CD4-positive, alpha-beta T cell treated with Interleukin-6 at 100 ng/mL for 8 hours (primary cell): ENCODE data around the gene TKFC.

ENCODE experiments used
- DNase-seq: peaks from one replicate; pipeline ENCODE4 v3.0.0-alpha.2; 2020; ENCODE audit warnings: mixed read lengths, low spot score

Gene TKFC

DNA sequence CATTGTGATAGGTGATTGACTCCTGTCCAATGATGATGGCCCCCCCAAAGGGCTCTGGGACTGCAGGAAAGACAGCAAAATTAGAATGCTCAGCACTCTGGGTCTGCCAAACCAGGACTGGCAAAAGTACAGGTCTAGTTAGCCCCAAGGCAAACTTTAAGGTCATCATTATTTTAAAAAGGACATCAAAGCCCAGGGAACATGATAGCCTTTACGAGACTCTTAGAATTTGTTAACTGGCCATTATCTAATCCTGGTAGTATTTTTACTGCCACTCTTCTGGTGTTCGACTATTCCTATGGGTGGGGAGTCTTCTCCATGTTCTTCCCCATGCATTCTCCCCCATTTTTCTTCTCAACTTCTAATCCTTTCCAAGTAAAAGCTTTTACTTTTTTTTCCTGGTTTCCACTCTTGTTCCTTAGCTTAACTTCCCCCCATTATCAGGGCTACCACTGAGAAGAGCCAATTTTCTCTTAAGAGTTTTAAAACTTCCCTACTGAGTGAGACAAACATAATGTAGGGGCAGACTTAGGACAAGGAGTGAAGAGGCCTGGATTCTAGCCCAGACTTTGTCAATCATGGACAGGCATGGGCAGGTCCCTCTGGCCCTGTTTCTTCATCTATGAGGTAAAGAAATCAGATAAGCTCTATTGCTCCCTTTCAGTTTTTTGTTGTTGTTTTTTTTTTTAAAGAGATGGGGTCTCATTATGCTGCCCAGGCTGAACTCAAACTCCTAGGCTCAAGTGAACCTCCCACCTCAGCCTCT lies 7.2 kb upstream of the TKFC start:
- DNase-seq, result no peak

DNA sequence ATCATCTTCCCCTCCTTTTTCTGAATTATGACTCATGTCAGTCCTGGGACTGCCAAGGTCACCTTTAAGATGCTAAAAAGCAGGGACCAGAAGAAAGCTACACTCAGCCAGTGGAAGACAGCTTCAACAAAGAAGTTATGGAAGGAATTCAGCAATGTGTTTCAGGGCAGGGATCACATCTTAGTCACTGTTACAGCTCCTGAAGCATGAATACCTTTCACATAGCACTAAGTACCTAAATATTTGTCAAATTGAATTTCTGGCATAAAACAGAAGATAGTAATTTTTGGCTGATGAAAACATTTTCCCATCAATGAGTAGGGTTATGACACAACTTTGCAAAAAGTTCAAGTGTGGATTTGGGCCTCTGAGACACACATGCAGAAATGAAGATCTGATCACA lies 5.4 kb upstream of the TKFC start:
- DNase-seq, result no peak

DNA sequence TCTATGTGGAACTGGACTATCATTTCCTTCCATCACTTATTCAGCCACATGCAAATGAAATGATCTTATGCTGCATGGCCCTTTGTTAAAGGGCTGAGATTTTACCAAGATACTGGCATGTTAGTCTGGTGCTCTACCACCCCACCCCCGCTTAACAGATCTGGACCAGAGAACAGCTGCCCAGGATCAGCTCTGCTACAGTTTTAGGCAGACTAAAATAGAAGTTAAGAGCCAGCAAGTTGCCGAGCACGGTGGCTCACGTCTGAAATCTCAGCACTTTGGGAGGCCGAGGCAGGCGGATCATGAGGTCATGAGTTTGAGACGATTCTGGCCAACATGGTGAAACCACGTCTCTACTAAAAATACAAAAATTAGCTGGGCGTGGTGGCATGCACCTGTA lies 4.7 kb upstream of the TKFC start:
- DNase-seq, result no peak

DNA sequence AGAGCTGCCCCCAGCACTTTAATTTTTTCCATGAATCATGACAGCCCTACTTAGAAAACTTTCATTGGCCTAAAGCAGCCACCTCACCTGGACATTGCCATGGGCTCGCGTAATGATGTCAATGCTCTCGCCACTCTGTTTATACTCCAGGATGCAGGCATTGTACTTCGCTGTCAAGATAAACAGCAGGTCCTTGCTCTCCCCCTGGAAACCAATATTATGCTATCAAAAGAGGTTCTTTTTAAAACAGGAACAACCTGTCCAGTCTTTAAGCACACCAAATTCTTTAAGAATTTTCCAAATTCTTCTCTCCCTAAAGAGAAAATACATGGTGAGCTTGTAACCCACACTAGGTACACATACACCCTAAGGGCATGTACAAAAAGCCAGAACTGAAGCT lies 3.2 kb upstream of the TKFC start:
- no peak for DNase-seq

DNA sequence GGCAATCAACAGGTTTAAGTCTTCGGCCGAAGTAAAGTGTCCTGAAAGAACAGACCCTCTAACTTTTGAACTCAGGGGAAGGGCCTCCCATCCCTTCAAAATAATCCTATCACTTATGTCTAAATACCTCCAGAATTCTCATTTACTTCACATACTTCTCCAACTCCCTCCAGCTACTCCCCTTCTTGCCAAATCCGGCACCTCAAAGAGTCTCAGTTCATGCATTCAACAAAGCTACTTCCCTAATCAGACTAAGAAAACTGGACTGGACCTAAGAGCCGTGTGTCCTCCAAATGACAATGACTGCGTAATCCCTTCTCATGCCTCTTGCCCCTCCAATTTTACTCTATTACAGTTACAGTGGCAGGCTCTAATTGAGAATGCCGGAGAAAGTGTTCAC lies 1.4 kb upstream of the TKFC start:
- DNase-seq, result no peak

DNA sequence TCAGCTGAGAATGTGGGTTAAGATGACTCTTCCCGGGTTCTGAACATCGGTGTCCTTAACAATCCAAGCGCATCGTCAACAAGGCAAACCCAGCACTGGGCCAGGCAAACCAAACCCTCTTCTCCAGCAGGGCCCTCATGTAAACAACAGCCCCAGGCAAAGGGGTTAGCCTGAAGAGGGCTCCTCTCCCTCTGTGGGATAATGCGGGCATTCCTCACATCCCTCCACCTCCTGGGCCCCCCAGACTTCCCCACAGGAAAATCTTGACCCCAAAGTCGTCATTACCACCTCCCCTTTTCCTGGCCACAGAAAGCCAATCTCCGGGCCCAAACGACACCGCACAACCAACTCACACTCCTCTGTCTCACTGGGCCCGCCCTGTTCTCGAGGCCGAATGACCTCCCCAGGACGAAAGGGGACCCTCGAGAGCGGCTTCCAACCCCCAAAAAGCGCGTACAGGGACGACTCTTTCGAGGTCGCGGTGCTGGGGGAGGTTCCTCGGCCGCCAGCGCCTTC lies 689 bp upstream of the TKFC start:
- DNase-seq, result no peak

DNA sequence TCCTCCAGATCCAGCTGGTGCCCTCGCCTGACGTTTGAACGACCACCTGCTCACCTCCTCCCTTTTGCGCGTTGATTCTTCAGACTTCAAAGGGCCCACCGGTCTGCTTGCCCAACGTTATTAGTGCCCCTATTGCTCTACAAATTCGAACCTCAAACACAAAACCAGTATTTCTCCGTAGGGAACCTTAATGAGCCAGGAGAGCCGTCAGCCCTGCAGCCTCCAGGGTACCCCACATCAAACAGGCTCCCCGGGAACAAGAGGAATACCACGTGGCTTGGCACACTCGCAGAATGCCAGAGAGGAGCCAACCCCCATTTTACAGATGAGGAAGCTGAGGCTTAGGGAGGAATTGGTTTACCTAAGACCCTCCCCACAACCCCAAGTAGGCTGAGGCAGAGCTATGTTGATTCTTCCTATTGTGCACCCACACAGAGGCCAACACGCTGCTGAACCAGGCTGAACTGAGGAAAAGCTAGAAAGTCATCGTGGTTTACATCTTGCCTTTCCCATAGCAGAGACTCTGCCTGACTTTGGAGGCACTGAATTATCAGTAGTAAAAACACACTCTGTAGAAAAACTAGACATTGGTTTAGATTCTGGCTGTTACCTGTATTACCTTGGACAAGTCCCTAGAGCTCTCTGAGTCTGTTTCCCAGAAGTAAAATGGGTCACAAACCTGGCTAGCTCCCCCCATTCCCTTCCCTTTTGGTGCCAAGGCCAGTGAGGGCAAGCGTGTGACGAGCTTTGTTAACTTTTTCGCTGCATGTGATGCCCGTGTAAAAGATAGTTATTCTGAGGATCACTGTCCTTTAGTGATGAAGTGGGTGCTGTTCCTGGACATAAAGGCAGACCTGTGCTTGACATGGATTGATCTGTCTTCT lies 764 bp downstream of the TKFC start:
- no peak for DNase-seq

DNA sequence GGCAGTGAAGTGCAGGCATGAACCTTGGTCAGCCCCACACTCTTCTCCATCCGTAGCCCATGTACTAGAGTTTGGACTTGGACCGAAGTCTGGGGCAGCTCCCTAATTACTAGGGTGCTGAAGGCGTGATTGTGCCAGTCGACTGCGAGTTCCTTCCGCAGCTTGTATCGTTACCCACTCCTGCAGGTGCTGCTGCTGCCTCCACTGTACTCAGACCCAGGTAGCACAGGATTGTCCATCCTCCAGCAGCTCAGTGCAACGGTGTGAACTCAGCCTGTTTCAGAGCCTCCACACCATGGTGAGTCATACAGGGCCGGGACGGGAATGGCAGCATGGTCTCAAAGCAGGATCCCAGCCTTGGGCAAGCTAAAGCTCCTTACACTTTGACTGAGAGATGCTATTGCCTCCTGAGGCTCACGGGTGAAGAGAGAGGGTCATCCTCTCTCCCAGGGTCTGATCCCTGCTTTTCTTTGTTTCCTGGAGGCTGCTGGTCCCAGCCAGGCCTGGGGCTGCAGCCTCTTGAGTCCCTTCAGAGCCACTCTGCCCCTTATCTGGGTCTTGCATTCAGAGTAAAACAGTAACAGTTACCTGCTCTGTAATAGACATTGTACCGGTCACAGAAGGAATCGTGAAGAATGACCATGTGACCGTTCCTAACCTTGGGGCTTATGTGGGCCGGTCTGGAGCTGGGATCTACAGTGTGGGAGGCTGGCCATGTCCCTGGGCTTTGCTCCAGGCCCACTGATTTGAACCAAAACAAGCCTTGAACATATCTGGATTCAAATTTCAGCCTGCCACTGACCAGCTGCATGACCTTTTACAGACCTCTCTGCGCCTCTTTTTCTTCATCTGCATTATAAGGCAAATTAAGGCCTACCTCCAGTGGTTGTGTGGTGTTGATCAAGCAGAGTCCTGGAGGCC lies 1.7 kb downstream of the TKFC start:
- DNase-seq, result no peak

DNA sequence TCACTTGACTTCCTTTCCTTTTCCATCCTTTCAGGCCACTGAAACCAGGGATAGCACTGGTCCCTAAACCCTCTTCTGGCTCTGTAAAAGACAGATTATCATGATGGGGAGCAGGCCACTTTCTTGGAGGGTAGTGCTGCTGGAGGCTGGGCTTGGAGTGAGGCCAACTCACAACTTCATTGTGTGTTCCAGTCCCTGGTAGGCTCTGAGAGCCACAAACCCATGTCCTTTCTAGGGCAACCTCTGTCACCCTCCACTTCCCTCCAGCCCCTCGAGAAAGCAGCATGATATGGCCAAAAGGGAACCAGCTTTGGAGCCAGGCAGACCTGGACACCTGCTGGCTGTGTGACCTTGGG lies 2.3 kb downstream of the TKFC start:
- no peak for DNase-seq

DNA sequence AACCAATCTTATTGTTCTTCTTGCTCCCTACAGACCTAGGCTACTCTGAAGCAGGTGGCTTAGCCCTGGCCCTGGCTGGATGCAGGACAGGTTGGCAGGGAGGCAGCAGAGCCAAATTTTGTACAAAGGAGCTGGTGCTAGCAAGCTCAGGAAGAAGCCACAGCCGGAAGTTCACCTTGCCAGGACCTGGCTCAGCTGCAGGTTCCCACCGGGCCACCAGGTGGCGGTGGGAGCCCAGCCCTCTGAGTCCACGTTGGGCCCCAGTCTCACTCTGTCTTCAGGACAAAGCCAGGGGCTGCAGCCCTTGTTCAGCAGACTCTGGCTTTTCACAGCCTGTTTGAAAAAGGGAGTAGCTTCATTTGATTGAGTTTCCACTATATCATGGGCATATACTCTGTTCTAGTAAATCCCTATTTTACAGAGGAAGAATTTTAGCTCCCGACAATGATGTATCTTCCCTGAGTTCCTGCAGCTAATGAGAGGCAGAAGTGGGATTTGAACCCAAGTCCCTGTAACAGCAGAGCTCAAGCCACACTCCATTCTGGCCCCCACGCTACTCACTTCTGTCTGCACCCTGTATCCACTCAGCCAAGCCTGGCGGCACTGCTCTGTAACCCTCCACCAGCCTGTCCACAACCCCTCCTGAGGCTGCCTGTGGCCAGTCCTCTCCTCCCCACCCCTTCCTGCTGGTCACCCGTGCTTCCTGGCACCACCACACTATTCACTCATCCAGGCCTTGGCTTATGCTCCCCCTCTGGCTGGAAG lies 3.3 kb downstream of the TKFC start:
- DNase-seq, result peak; percentile 87

DNA sequence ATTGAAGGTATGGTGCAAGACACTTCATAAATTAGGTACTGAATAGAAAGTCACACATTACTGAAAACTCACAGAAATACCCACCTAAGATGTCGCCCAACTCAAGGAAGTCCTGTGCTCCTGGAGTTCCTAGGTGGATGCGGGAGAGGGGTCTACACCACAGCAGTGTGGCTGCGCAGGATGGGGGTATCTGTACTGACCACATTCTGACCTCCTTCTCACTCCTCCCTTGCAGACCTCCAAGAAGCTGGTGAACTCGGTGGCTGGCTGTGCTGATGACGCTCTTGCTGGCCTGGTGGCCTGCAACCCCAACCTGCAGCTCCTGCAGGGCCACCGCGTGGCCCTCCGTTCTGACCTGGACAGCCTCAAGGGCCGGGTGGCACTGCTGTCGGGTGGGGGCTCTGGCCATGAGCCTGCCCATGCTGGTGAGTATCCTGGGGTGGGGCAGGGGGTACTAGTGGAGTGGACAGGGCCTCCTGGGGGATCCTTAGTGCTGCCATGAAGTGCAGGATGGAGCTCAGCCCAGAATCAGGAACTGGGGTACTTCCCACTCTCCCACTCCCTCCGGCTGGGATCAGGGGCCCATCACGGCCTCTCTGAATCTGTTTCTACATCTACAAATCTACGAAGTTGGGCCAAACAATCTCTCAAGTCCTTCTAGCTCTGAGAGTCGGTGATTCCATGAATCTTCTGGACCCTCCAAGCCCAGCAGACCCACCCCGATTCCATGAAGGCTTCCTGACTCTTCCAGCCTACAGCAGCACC lies 4.9 kb downstream of the TKFC start:
- no peak for DNase-seq

DNA sequence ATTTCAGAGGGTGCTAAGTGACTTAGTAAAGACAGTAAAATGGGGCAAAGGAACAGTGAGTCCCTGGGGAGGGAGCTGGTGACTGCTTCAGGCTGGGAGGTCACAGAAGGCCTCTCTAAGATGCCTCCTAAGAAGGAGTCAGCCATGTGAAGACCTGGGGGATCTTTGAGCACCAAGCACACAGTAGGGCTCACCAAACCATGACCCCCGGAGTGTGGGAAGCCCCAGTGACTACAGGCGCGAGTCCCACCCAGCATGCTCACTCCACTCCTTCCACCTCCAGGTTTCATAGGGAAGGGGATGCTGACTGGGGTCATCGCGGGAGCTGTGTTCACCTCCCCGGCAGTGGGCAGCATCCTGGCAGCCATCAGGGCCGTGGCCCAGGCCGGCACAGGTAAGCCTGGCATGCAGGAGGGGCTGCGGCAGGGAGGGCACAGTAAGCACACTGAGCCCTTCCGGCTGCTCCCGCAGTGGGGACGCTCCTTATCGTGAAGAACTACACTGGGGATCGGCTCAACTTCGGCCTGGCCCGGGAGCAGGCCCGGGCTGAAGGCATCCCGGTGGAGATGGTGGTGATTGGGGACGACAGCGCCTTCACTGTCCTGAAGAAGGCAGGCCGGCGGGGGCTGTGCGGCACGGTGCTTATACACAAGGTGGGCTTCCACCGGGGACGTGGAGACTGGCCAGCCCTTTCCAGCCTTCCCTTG lies 5.9 kb downstream of the TKFC start:
- no peak for DNase-seq

DNA sequence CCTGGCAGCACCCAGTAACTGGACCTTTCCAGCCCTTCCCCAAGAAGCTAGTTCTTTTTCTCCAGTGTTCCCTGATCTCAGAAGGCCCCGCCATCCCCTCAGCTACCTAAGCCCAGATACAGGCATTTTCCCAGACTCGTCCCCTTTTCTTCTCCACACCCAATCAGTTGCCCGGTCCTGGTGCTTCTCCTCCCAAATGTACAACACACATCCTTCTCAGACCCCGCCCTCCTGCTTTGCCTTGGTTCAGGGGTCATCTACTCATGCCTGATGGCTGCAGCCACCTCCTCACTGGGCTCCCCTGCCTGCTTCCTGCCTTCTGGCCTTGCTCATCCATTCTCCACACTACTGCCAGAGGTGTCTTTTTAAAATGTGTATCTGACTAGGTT lies 6.5 kb downstream of the TKFC start:
- DNase-seq, result no peak

DNA sequence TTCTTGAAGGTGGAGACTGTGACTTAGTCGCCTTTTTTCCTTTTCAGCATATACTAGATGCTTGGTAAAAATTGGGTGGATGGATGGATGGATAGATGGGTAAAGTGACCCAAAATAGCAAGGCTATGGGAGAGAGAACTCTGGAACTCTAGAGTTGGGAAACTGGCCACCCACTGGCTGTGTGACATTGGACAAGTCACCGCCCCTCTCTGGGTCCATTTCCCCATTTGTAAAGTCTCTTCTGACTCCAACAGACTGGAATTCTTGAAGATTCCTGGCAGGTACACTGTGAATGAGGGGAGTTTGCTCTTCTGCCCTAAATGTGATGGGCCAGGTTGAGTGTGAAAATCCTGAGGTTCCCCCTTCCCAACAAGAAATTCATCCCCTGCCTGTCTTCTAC lies 8.0 kb downstream of the TKFC start:
- DNase-seq, result no peak

DNA sequence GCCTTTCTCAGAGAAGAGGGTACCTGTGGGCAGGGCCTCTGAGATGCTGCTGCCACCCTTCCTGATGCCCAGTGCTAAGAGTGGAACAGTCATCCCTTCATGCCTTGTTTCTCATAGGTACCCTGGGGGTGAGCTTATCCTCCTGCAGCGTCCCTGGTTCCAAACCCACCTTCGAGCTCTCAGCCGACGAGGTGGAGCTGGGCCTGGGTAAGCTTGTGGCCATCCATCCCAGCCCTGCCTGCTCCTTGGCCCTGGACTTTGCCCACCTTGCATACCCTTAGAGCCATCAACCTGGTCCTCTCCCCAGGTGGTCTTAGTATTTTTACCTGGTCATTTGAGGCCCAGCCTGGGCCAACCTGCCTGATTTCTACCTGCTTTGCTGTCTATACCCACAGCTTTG lies 8.7 kb downstream of the TKFC start:
- no peak for DNase-seq

DNA sequence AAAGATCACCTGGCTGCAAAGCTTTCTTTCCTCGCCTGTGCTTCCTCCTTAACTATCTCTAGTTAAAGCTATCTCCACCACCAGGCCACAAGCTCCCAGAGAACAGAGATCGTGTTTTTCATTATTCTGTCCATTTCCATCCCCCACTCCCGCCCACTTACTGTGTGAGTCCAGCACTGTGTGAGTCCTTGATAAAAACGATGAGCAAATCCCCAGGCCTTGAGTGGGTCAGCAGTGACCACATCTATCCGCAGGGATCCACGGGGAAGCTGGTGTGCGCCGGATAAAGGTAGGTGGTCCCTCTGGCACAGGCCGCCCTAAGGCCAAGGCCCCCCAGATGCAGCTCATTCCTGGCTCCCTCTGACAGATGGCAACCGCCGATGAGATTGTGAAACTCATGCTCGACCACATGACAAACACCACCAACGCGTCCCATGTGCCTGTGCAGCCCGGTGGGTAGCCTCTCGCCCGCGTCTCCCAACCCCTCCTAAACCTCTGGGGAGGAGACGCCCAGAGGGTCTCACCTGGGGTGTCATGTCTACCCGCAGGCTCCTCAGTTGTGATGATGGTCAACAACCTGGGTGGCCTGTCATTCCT lies 9.3 kb downstream of the TKFC start:
- no peak for DNase-seq

DNA sequence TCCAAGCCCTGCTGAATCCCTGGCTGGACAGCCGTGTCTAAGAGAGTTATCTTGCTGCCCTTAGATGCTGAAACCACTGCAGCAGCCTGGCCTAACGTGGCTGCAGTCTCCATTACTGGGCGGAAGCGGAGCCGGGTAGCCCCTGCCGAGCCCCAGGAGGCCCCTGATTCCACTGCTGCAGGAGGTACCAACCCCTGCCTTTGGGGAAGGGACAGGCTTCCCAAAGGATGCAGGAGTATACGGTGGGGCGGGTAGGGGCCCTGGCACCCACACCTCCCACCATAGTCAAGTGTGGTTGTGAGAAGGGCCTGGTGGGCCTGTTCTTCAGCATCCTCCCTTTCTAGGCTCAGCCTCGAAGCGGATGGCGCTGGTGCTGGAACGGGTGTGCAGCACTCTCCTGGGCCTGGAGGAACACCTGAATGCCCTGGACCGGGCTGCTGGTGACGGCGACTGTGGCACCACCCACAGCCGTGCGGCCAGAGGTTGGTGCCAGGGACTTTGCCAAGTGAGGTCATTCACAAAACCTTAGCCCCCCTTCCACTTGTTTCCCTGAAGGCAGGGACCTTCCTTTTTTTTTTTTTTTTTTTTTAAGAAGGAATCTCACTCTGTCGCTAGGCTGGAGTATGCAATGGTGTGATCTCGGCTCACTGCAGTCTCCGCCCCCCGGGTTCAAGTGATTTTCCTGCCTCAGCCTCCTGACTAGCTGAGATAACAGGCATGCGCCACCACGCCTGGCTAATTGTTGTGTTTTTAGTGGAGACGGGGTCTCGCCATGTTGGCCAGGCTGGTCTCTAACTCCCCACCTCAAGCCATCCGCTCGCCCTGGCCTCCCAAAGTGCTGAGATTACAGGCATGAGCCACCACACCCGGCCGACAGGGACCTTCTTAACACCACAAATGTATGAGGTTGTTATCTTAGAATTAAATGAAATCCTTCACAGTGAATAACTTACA lies 11.0 kb downstream of the TKFC start:
- no peak for DNase-seq

DNA sequence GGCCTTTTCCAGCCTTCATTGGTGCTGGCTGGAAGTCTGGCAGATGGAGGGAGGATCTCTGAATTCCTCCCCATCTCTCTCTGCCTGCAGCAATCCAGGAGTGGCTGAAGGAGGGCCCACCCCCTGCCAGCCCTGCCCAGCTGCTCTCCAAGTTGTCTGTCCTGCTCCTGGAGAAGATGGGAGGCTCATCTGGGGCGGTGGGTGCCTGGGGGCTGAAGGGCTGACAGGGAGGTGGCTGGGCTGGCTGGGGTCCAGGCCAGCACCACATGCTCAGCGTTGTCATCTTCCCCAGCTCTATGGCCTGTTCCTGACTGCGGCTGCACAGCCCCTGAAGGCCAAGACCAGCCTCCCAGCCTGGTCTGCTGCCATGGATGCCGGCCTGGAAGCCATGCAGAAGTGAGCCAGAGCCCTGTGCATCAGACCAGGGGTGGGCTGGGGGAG lies 12.2 kb downstream of the TKFC start:
- DNase-seq, result no peak
